HEK293T (cell line): Measurements from ENCODE around the gene NPIPB8.
"Not testable (repeated sequence)": the region's sequence is repeated elsewhere in the genome, so short reads cannot be mapped to it uniquely, and the experiment has no call there.

Experiments used
- CTBP1 ChIP-seq: fragments of 450-650 bp; IDR thresholded peaks from 2 replicates; pipeline ENCODE4 v1.6.1; 2016; ENCODE audit warnings: borderline replicate concordance
- FOXA1 ChIP-seq: fragments of 450-650 bp; IDR thresholded peaks from 2 replicates; pipeline ENCODE4 v1.6.1; 2016; ENCODE audit warnings: mild to moderate bottlenecking
- FOXK2 ChIP-seq: fragments of 450-650 bp; IDR thresholded peaks from 2 replicates; pipeline ENCODE4 v1.6.1; 2016; ENCODE audit warnings: mild to moderate bottlenecking
- NFRKB ChIP-seq: fragments of 450-650 bp; IDR thresholded peaks from 2 replicates; pipeline ENCODE4 v1.6.1; 2016; ENCODE audit warnings: mild to moderate bottlenecking, moderate library complexity

GRCh38 chr16:28602062-28602461, 35.8 kb upstream of the NPIPB8 start:
- TF ChIP-seq FOXK2, CTBP1, FOXA1, NFRKB: not testable (repeated sequence)
